K562 (cell line): ENCODE measurements around the gene RFX3. TPM values are rescaled to one million over a fixed set of nuclear protein-coding genes. Genes with fewer than 3 reads are reported as not detected.

Experiments
- ATAC-seq: fragments of 200-7000 bp; cut with Tn5 transposase; 3 replicates; pipeline ENCODE4 v1.9.1; 2020; ENCODE audit warnings: moderate library complexity
- BruUV-seq: library from RNA; stranded (reverse); fragments of 400-500 nt; replicated peaks from 2 replicates; lab custom pipeline; 2021; lab: Mats Ljungman, UMichigan
- CTCF ChIA-PET: fragments of 300-600 bp; formaldehyde crosslinking; extraction: SDS; loops from one replicate; lab custom pipeline; 2021; ENCODE audit warnings: low intra/inter-chr PET ratio; lab: Yijun Ruan, JAX
- POLR2A ChIA-PET: fragments of 300-600, 350-650 bp; sonication (Branson Sonifier 250); formaldehyde crosslinking; extraction: SDS; loops from one replicate; lab custom pipeline; 2021; ENCODE audit warnings: antibody characterized with exemption, inconsistent platforms; lab: Yijun Ruan, JAX
- DNase-seq, 4 experiments: peaks; one replicate each; pipeline versions ENCODE4 v3.0.0 to v3.0.0-alpha.2; 2011 to 2018; ENCODE audit warnings: low spot score in 3 of 4, mixed read lengths in 3 of 4; ENCODE audit errors: extremely low read depth in 1 of 4
- FAIRE-seq: peaks from 2 replicates; lab custom pipeline; 2011; peaks lifted over from hg19 to GRCh38; lab: Jason Lieb, UNC
- H2AFZ ChIP-seq: 2 replicates; pipeline ENCODE4 v1.6.0; 2011; ENCODE audit warnings: low read depth, low read length, control low read depth, inconsistent platforms
- H3K27ac ChIP-seq: fragments of 200-600 bp; 3 replicates; pipeline ENCODE4 v1.8.0; 2011; ENCODE audit warnings: low read depth, mild to moderate bottlenecking, control low read depth, inconsistent platforms, low read length, moderate library complexity, mixed read lengths; ENCODE audit errors: extremely low read depth
- H3K27me3 ChIP-seq, 2 experiments: fragments of 300-600 bp in 1 of 2; 2 replicates in 1 of 2; 3 replicates in 1 of 2; pipeline versions ENCODE4 v1.6.0 to v1.8.0; 2011; ENCODE audit warnings: inconsistent platforms in 2 of 2, low read length in 2 of 2, mild to moderate bottlenecking in 1 of 2, mixed read lengths in 1 of 2, moderate library complexity in 1 of 2; ENCODE audit not compliant: control insufficient read depth in 2 of 2, insufficient read depth in 2 of 2
- H3K36me3 ChIP-seq: fragments of 300-600 bp; 3 replicates; pipeline ENCODE4 v1.8.0; 2011; ENCODE audit warnings: mild to moderate bottlenecking, low read length, inconsistent platforms; ENCODE audit not compliant: control insufficient read depth, insufficient read depth
- H3K4me1 ChIP-seq, 2 experiments: fragments of 200-600 bp in 1 of 2; replicated peaks in 1 of 2; 2 replicates in 1 of 2; 3 replicates in 1 of 2; pipeline versions ENCODE4 v1.5.1 to v1.8.0; 2011; ENCODE audit warnings: inconsistent platforms in 2 of 2, low read length in 2 of 2, mild to moderate bottlenecking in 1 of 2, mixed read lengths in 1 of 2, moderate library complexity in 1 of 2; ENCODE audit not compliant: control insufficient read depth in 2 of 2, insufficient read depth in 2 of 2
- H3K4me2 ChIP-seq: 2 replicates; pipeline ENCODE4 v1.6.1; 2011; ENCODE audit warnings: low read length, control low read depth, inconsistent platforms, mixed read lengths; ENCODE audit not compliant: insufficient read depth
- H3K4me3 ChIP-seq: fragments of 200-600 bp; sonication (generic), shearing (Covaris generic); 2 replicates; pipeline ENCODE4 v1.5.1; 2016; ENCODE audit warnings: control low read depth, inconsistent platforms
- H3K79me2 ChIP-seq: fragments of 200-600 bp; 3 replicates; pipeline ENCODE4 v1.8.0; 2011; ENCODE audit warnings: low read length, inconsistent platforms; ENCODE audit not compliant: control insufficient read depth, insufficient read depth
- H3K9ac ChIP-seq, 2 experiments: 2 replicates each; pipeline versions ENCODE4 v1.6.0 to v1.6.1; 2011; ENCODE audit warnings: low read depth in 2 of 2, low read length in 2 of 2, control low read depth in 1 of 2, inconsistent platforms in 1 of 2, mild to moderate bottlenecking in 1 of 2, mixed read lengths in 1 of 2; ENCODE audit not compliant: insufficient read depth in 1 of 2
- H3K9me1 ChIP-seq: one replicate; pipeline ENCODE4 v1.6.0; 2011; ENCODE audit warnings: inconsistent platforms, mild to moderate bottlenecking, low read length, moderate library complexity; ENCODE audit not compliant: control insufficient read depth, insufficient read depth
- H3K9me3 ChIP-seq: replicated peaks from 2 replicates; pipeline ENCODE4 v1.5.1; 2011; ENCODE audit warnings: low read depth, low read length, inconsistent platforms; ENCODE audit not compliant: control insufficient read depth, insufficient read depth
- H4K20me1 ChIP-seq: replicated peaks from 2 replicates; pipeline ENCODE4 v1.6.1; 2011; ENCODE audit warnings: low read length, inconsistent platforms, mixed read lengths; ENCODE audit not compliant: control insufficient read depth, insufficient read depth
- CSDE1 ChIP-seq, 2 experiments: fragments of 450-650 bp; IDR thresholded peaks; 2 replicates each; pipeline ENCODE4 v1.6.1; 2016; ENCODE audit warnings: mild to moderate bottlenecking in 1 of 2
- CXXC5 ChIP-seq: fragments of 250-450 bp; sonication (Bioruptor Pico); IDR thresholded peaks from 2 replicates; pipeline ENCODE4 v1.8.0; 2022; ENCODE audit warnings: inconsistent platforms, mild to moderate bottlenecking, moderate library complexity
- POLR2AphosphoS5 ChIP-seq: IDR thresholded peaks from 2 replicates; pipeline ENCODE4 v1.6.1; 2011; ENCODE audit warnings: mild to moderate bottlenecking, low read depth, low read length, moderate library complexity; ENCODE audit not compliant: control insufficient read depth, insufficient read depth
- RFX1 ChIP-seq: fragments of 450-650 bp; IDR thresholded peaks from 2 replicates; pipeline ENCODE4 v1.6.1; 2016; ENCODE audit warnings: mild to moderate bottlenecking, moderate library complexity
- TCF7 ChIP-seq: sonication (generic); IDR thresholded peaks from 2 replicates; pipeline ENCODE4 v1.6.1; 2016; ENCODE audit warnings: antibody characterized with exemption, borderline replicate concordance
- ZBTB7A ChIP-seq: IDR thresholded peaks from 2 replicates; pipeline ENCODE4 v1.6.1; 2011; ENCODE audit warnings: low read depth, mild to moderate bottlenecking, low read length, moderate library complexity, borderline replicate concordance; ENCODE audit not compliant: control insufficient read depth
- ZNF197 ChIP-seq: fragments of 200-800 bp; sonication (Bioruptor generic); IDR thresholded peaks from 2 replicates; pipeline ENCODE4 v1.6.1; 2016; ENCODE audit warnings: low read depth, missing genetic modification characterization, missing compliant biosample characterization
- WGBS: fragments of 100-300 bp; shearing (Covaris generic); methylation state at CpG from one replicate; pipeline ENCODE4 v1.1.6; 2016; ENCODE audit warnings: low coverage, mixed read lengths; ENCODE audit not compliant: insufficient coverage; ENCODE audit errors: missing lambda C conversion rate; 5-methylcytosine and 5-hydroxymethylcytosine counted together
- in situ Hi-C: fragments of 300-500 bp; cut with MboI; formaldehyde crosslinking; loops from 4 replicates; pipeline ENCODE4 v1.15.0; 2018; ENCODE audit warnings: inconsistent platforms, mixed read lengths
- intact Hi-C: fragments of 100-400 bp; cut with micrococcal nuclease; formaldehyde crosslinking; loops from 2 replicates; pipeline ENCODE4 v1.14.2; 2022
- polyA plus RNA-seq, 8 experiments: library from polyadenylated mRNA; depleted of rRNA in 4 of 8; stranded (reverse) in 5 of 8; unstranded in 3 of 8; fragments of >200 nt; fragmentation: Nextera tagmentation in 2 of 8; fragmentation: Illumina TruSeq in 1 of 8; extraction: Ambion mirVana in 2 of 8; extraction: Trizol in 1 of 8; gene quantifications; 2 replicates each; pipeline versions ENCODE4 v1.2.1 to v1.2.3, GENCODE V29; 2011 to 2014; ENCODE audit warnings: inconsistent platforms in 1 of 8, missing spikeins in 1 of 8
- total RNA-seq, 7 experiments: library from RNA; depleted of rRNA in 6 of 7; stranded (reverse); fragments of >200 nt in 6 of 7; fragmentation: Illumina TruSeq in 2 of 7; extraction: Trizol in 2 of 7; gene quantifications; 2 replicates each; pipeline versions ENCODE4 v1.2.1 to v1.2.3, GENCODE V29; 2011 to 2021; ENCODE audit warnings: low replicate concordance in 1 of 7

RFX3 gene
- total and polyA plus RNA-seq, 9 of the 15 experiments (the other 6 are each of a cell fraction or from before 2014, with no cell fraction given) = 0.86 to 4.9 (median 2.0) TPM

DNA sequence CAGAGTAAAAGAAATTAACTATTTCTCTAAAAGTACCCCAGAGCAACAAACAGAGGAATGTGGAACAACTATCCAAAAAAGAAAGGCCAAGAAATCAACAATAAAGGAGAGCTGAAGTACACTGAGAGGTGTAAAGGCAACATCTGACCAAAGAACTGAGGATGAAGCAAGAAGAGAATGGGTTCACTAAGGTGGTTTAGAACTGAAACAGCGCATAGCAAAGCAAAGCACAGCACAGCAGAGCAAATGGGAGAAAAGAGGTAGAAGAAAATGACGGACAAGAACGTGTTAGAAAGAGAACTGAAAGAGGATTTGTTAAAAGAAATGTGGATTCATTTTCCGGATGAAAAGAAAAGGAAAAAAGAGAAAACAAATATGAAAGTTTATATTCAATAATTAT lies 25.8 kb downstream of the RFX3 start:
- TF ChIP-seq CXXC5 = no peak
- TF ChIP-seq CSDE1 (IDR thresholded peaks at IDR 0.05) = no peak
- TF ChIP-seq ZNF197 = no peak
- TF ChIP-seq POLR2AphosphoS5 = no peak
- no peak for TF ChIP-seq TCF7
- TF ChIP-seq, all 486 proteins: peak for 0
- Histone ChIP-seq H3K9me3 (no peaks in the 10 kb centered on the region), H2AFZ (0 out of 2 replicates have a peak overlapping the region, but pooled peaks have one; percentile 39), H3K27me3 (no peaks in the 10 kb centered on the region), H3K4me1 (no peaks in the 10 kb centered on the region), H3K36me3 (no peaks in the 10 kb centered on the region), H3K9ac (no peak overlapping the region), H3K79me2 (no peaks in the 10 kb centered on the region), H4K20me1 (no peaks in the 10 kb centered on the region), H3K4me2 (no peak overlapping the region), H3K9me1 (no peaks in the 10 kb centered on the region), H3K27ac (no peak overlapping the region), H3K4me3 (no peak overlapping the region)
- ChIA-PET CTCF (no interaction called here), POLR2A (no interaction called here)
- DNase-seq = no peak
- in situ Hi-C loops = no loop called here
- no peak for FAIRE-seq
- no TSS peak for BruUV-seq
- intact Hi-C loops = no loop called here
- WGBS = 96% methylated on average over 3 of the region's 4 CpGs
- ATAC-seq = no peak

DNA sequence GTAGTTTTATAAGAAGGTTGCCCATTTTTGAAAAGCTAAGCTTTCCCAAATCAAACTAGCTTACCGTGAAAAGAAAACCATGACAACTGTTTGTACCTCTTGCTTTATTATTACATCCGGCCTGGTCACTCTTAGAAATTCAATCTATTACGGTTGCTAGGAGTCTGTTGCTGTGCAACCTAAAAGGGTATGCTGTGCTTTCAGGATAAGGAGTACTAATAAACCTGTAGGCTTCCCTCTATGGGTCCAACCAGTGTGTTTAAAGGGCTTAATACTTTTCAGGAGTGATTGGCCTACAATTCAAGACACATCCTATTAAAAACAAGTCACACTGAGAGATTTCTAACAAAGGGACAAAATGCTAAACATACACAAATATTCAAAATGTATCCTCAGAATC lies 27.1 kb downstream of the RFX3 start:
- Histone ChIP-seq H3K4me1 (no peaks in the 10 kb centered on the region), H4K20me1 (no peaks in the 10 kb centered on the region), H3K9me1 (no peaks in the 10 kb centered on the region), H3K27ac (no peak overlapping the region), H3K4me2 (no peak overlapping the region), H3K36me3 (no peaks in the 10 kb centered on the region), H3K27me3 (no peaks in the 10 kb centered on the region), H3K9ac (no peak overlapping the region), H3K9me3 (no peaks in the 10 kb centered on the region), H3K4me3 (no peak overlapping the region), H2AFZ (no peak overlapping the region), H3K79me2 (no peaks in the 10 kb centered on the region)
- WGBS = 88% methylated on average over 3 of the region's 3 CpGs
- TF ChIP-seq RFX1 (peak; percentile 64), ZBTB7A (no peak)
- ATAC-seq (no peak), FAIRE-seq (no peak), DNase-seq (no peak)
- BruUV-seq = no TSS peak
- POLR2A ChIA-PET = no interaction called here
- CTCF ChIA-PET = no interaction called here
- intact Hi-C loops (no loop called here), in situ Hi-C loops (no loop called here)
